Measurements from ENCODE around the gene CARD10. TPM values are rescaled to one million over a fixed set of nuclear protein-coding genes. Genes with fewer than 3 reads are reported as not detected.
"Not testable (repeated sequence)": the region's sequence is repeated elsewhere in the genome, so short reads cannot be mapped to it uniquely, and the experiment has no call there.

Gene CARD10
- total RNA-seq, 1 donor from 2014 or later, result 64.0 TPM

GRCh38 chr22:37542959-37543358, 23.7 kb upstream of the CARD10 start:
- TF ChIP-seq CTCF (IDR thresholded peaks at IDR 0.05; ENCODE audit: insufficient read depth, low read length, poor library complexity, severe bottlenecking), result no peak
- no peaks in the 10 kb centered on the region for H3K36me3 ChIP-seq (ENCODE audit: control insufficient read depth, insufficient read depth, low read length)
- DNase-seq (ENCODE audit: low read depth), result no peak
- no peak overlapping the region for H3K4me3 ChIP-seq (ENCODE audit: low read depth, low read length)
- no peaks in the 10 kb centered on the region for H3K27me3 ChIP-seq (ENCODE audit: control insufficient read depth, insufficient read depth, low read length)

- not testable (repeated sequence) for H3K4me3 ChIP-seq (ENCODE audit: low read depth, low read length); DNase-seq (ENCODE audit: low read depth); H3K36me3 ChIP-seq (ENCODE audit: control insufficient read depth, insufficient read depth, low read length); H3K27me3 ChIP-seq (ENCODE audit: control insufficient read depth, insufficient read depth, low read length)
Measured at GRCh38 chr22:37542416-37542815, 23.2 kb upstream of the CARD10 start.

GRCh38 chr22:37539790-37540189, 20.6 kb upstream of the CARD10 start:
- H3K27me3 ChIP-seq (ENCODE audit: control insufficient read depth, insufficient read depth, low read length); H3K36me3 ChIP-seq (ENCODE audit: control insufficient read depth, insufficient read depth, low read length); H3K4me3 ChIP-seq (ENCODE audit: low read depth, low read length); DNase-seq (ENCODE audit: low read depth): not testable (repeated sequence)

- TF ChIP-seq CTCF (IDR thresholded peaks at IDR 0.05; ENCODE audit: insufficient read depth, low read length, poor library complexity, severe bottlenecking), result peak; percentile 94
- Histone ChIP-seq H3K27me3 (ENCODE audit: control insufficient read depth, insufficient read depth, low read length) (no peaks in the 10 kb centered on the region), H3K4me3 (ENCODE audit: low read depth, low read length) (no peak overlapping the region), H3K36me3 (ENCODE audit: control insufficient read depth, insufficient read depth, low read length) (no peaks in the 10 kb centered on the region)
- peak; percentile 70 for DNase-seq (ENCODE audit: low read depth)
Measured at GRCh38 chr22:37538590-37539357, 19.6 kb upstream of the CARD10 start.

- DNase-seq (ENCODE audit: low read depth), result no peak
- no peaks in the 10 kb centered on the region for H3K27me3 ChIP-seq (ENCODE audit: control insufficient read depth, insufficient read depth, low read length)
- H3K4me3 ChIP-seq (ENCODE audit: low read depth, low read length), result no peak overlapping the region
- H3K36me3 ChIP-seq (ENCODE audit: control insufficient read depth, insufficient read depth, low read length), result no peaks in the 10 kb centered on the region
- TF ChIP-seq CTCF (IDR thresholded peaks at IDR 0.05; ENCODE audit: insufficient read depth, low read length, poor library complexity, severe bottlenecking), result no peak
Measured at GRCh38 chr22:37535159-37535558, 15.9 kb upstream of the CARD10 start.

- no peaks in the 10 kb centered on the region for H3K36me3 ChIP-seq (ENCODE audit: control insufficient read depth, insufficient read depth, low read length)
- no peak overlapping the region for H3K4me3 ChIP-seq (ENCODE audit: low read depth, low read length)
- H3K27me3 ChIP-seq (ENCODE audit: control insufficient read depth, insufficient read depth, low read length), result no peaks in the 10 kb centered on the region
- no peak for DNase-seq (ENCODE audit: low read depth)
- no peak for TF ChIP-seq CTCF (IDR thresholded peaks at IDR 0.05; ENCODE audit: insufficient read depth, low read length, poor library complexity, severe bottlenecking)
Measured at GRCh38 chr22:37534445-37534844, 15.2 kb upstream of the CARD10 start.

GRCh38 chr22:37533995-37534394, 14.8 kb upstream of the CARD10 start:
- no peak overlapping the region for H3K4me3 ChIP-seq (ENCODE audit: low read depth, low read length)
- no peaks in the 10 kb centered on the region for H3K36me3 ChIP-seq (ENCODE audit: control insufficient read depth, insufficient read depth, low read length)
- TF ChIP-seq CTCF (IDR thresholded peaks at IDR 0.05; ENCODE audit: insufficient read depth, low read length, poor library complexity, severe bottlenecking), result no peak
- H3K27me3 ChIP-seq (ENCODE audit: control insufficient read depth, insufficient read depth, low read length), result no peaks in the 10 kb centered on the region
- peak; percentile 64 for DNase-seq (ENCODE audit: low read depth)
